Smooth muscle cell of bladder (primary cell): ENCODE measurements around the gene JCAD. TPM values are rescaled to one million over a fixed set of nuclear protein-coding genes. Genes with fewer than 3 reads are reported as not detected.

ENCODE experiments used
- total RNA-seq: library from RNA; depleted of rRNA; stranded (reverse); fragments of >200 nt; gene quantifications from 2 replicates; pipeline ENCODE4 v1.2.3, GENCODE V29; 2014

The JCAD gene, protein sequence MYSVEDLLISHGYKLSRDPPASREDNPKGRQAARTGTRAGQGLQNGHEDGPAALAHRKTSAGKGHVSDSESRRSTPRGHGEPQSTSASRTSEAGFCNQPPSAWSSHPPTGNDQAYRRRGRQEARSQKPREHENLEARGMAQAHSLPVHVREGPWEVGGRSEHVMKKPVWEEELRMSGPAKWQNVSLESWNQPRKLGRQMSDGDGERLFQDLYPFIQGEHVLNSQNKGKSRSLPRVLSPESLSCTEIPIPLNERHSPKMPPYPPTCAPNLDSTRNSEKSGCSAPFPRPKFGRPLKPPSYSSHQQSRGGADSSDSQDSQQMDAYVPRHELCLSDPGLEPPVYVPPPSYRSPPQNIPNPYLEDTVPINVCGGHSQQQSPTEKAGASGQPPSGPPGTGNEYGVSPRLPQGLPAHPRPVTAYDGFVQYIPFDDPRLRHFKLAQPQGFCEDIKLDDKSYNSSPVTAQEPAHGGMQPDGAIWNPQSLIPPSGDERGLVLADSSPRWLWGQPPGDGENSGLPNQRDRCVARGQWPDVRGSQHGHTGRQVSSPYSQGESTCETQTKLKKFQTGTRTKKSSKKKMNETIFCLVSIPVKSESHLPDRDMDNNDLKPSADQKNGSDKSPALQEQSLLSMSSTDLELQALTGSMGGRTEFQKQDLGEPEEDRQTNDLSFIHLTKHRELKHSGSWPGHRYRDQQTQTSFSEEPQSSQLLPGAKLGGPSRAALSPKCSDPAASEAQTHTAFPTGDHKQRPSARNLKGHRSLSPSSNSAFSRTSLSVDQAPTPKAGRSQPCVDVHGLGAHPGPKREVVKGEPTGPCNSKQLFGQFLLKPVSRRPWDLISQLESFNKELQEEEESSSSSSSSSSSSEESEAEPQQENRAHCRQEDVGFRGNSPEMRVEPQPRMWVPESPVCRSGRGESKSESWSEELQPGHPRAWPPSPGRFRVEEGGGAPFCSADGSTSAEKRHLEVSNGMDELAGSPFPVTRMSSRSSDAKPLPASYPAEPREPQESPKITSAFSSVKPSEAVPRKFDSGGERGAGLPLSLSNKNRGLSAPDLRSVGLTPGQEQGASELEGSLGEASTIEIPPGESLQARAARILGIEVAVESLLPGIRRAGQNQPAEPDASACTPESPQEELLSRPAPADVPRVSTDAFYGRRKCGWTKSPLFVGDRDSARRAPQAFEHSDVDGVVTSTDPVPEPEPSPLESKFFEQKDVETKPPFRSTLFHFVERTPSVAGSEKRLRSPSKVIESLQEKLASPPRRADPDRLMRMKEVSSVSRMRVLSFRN (N-terminal part only)
- total RNA-seq = 24.7 and 30.9 TPM in 2 replicates

GRCh38 chr10:30059209-30060107, at the start of gene JCAD:
Gene JCAD (minus strand): TSS chr10:30059586. CDS start chr10:30047812, 11,774 bp downstream.

